K562 (cell line): ENCODE results near the gene TLR8. TPM values are rescaled to one million over a fixed set of nuclear protein-coding genes. Genes with fewer than 3 reads are reported as not detected.

Experiments
- ATAC-seq: fragments of 200-7000 bp; cut with Tn5 transposase; 3 replicates; pipeline ENCODE4 v1.9.1; 2020; ENCODE audit warnings: moderate library complexity
- BruUV-seq: library from RNA; stranded (reverse); fragments of 400-500 nt; replicated peaks from 2 replicates; lab custom pipeline; 2021; lab: Mats Ljungman, UMichigan
- CTCF ChIA-PET: fragments of 300-600 bp; formaldehyde crosslinking; extraction: SDS; loops from one replicate; lab custom pipeline; 2021; ENCODE audit warnings: low intra/inter-chr PET ratio; lab: Yijun Ruan, JAX
- POLR2A ChIA-PET: fragments of 300-600, 350-650 bp; sonication (Branson Sonifier 250); formaldehyde crosslinking; extraction: SDS; loops from one replicate; lab custom pipeline; 2021; ENCODE audit warnings: antibody characterized with exemption, inconsistent platforms; lab: Yijun Ruan, JAX
- DNase-seq, 4 experiments: peaks; one replicate each; pipeline versions ENCODE4 v3.0.0 to v3.0.0-alpha.2; 2011 to 2018; ENCODE audit warnings: low spot score in 3 of 4, mixed read lengths in 3 of 4; ENCODE audit errors: extremely low read depth in 1 of 4
- FAIRE-seq: peaks from 2 replicates; lab custom pipeline; 2011; peaks lifted over from hg19 to GRCh38; lab: Jason Lieb, UNC
- H2AFZ ChIP-seq: 2 replicates; pipeline ENCODE4 v1.6.0; 2011; ENCODE audit warnings: low read depth, low read length, control low read depth, inconsistent platforms
- H3K27ac ChIP-seq: fragments of 200-600 bp; 3 replicates; pipeline ENCODE4 v1.8.0; 2011; ENCODE audit warnings: low read depth, mild to moderate bottlenecking, control low read depth, inconsistent platforms, low read length, moderate library complexity, mixed read lengths; ENCODE audit errors: extremely low read depth
- H3K27me3 ChIP-seq, 2 experiments: fragments of 300-600 bp in 1 of 2; 2 replicates in 1 of 2; 3 replicates in 1 of 2; pipeline versions ENCODE4 v1.6.0 to v1.8.0; 2011; ENCODE audit warnings: inconsistent platforms in 2 of 2, low read length in 2 of 2, mild to moderate bottlenecking in 1 of 2, mixed read lengths in 1 of 2, moderate library complexity in 1 of 2; ENCODE audit not compliant: control insufficient read depth in 2 of 2, insufficient read depth in 2 of 2
- H3K36me3 ChIP-seq: fragments of 300-600 bp; 3 replicates; pipeline ENCODE4 v1.8.0; 2011; ENCODE audit warnings: mild to moderate bottlenecking, low read length, inconsistent platforms; ENCODE audit not compliant: control insufficient read depth, insufficient read depth
- H3K4me1 ChIP-seq, 2 experiments: fragments of 200-600 bp in 1 of 2; replicated peaks in 1 of 2; 2 replicates in 1 of 2; 3 replicates in 1 of 2; pipeline versions ENCODE4 v1.5.1 to v1.8.0; 2011; ENCODE audit warnings: inconsistent platforms in 2 of 2, low read length in 2 of 2, mild to moderate bottlenecking in 1 of 2, mixed read lengths in 1 of 2, moderate library complexity in 1 of 2; ENCODE audit not compliant: control insufficient read depth in 2 of 2, insufficient read depth in 2 of 2
- H3K4me2 ChIP-seq: 2 replicates; pipeline ENCODE4 v1.6.1; 2011; ENCODE audit warnings: low read length, control low read depth, inconsistent platforms, mixed read lengths; ENCODE audit not compliant: insufficient read depth
- H3K4me3 ChIP-seq: fragments of 200-600 bp; sonication (generic), shearing (Covaris generic); 2 replicates; pipeline ENCODE4 v1.5.1; 2016; ENCODE audit warnings: control low read depth, inconsistent platforms
- H3K79me2 ChIP-seq: fragments of 200-600 bp; 3 replicates; pipeline ENCODE4 v1.8.0; 2011; ENCODE audit warnings: low read length, inconsistent platforms; ENCODE audit not compliant: control insufficient read depth, insufficient read depth
- H3K9ac ChIP-seq, 2 experiments: 2 replicates each; pipeline versions ENCODE4 v1.6.0 to v1.6.1; 2011; ENCODE audit warnings: low read depth in 2 of 2, low read length in 2 of 2, control low read depth in 1 of 2, inconsistent platforms in 1 of 2, mild to moderate bottlenecking in 1 of 2, mixed read lengths in 1 of 2; ENCODE audit not compliant: insufficient read depth in 1 of 2
- H3K9me1 ChIP-seq: one replicate; pipeline ENCODE4 v1.6.0; 2011; ENCODE audit warnings: inconsistent platforms, mild to moderate bottlenecking, low read length, moderate library complexity; ENCODE audit not compliant: control insufficient read depth, insufficient read depth
- H3K9me3 ChIP-seq: replicated peaks from 2 replicates; pipeline ENCODE4 v1.5.1; 2011; ENCODE audit warnings: low read depth, low read length, inconsistent platforms; ENCODE audit not compliant: control insufficient read depth, insufficient read depth
- H4K20me1 ChIP-seq: replicated peaks from 2 replicates; pipeline ENCODE4 v1.6.1; 2011; ENCODE audit warnings: low read length, inconsistent platforms, mixed read lengths; ENCODE audit not compliant: control insufficient read depth, insufficient read depth
- FOSL1 ChIP-seq: fragments of 200-800 bp; sonication (Bioruptor generic); conservative IDR thresholded peaks from 2 replicates; pipeline ENCODE4 v1.6.1; 2016; ENCODE audit warnings: missing genetic modification characterization, missing compliant biosample characterization
- GTF2E2 ChIP-seq: fragments of 200-800 bp; sonication (Bioruptor generic); IDR thresholded peaks from 2 replicates; pipeline ENCODE4 v1.6.1; 2016; ENCODE audit warnings: missing genetic modification characterization, missing compliant biosample characterization
- MIER1 ChIP-seq: fragments of 450-650 bp; IDR thresholded peaks from 2 replicates; pipeline ENCODE4 v1.6.1; 2016; ENCODE audit warnings: antibody characterized with exemption, mild to moderate bottlenecking, low read depth
- NR2C2 ChIP-seq, 2 experiments: fragments of 200-800 bp in 1 of 2; sonication (Bioruptor generic) in 1 of 2; sonication (generic) in 1 of 2; formaldehyde crosslinking in 1 of 2; IDR thresholded peaks; 2 replicates each; pipeline versions ENCODE4 v1.6.1 to v1.8.0; 2016 to 2022; ENCODE audit warnings: mild to moderate bottlenecking in 1 of 2, missing compliant biosample characterization in 1 of 2, missing genetic modification characterization in 1 of 2, missing genetic modification reagents in 1 of 2
- SAFB ChIP-seq: fragments of 200-400 bp; formaldehyde crosslinking; IDR thresholded peaks from 2 replicates; pipeline ENCODE4 v1.6.1; 2017; ENCODE audit warnings: low read depth, low read length, borderline replicate concordance
- ZKSCAN3 ChIP-seq: fragments of 250-450 bp; sonication (Bioruptor Pico); IDR thresholded peaks from 2 replicates; pipeline ENCODE4 v1.4.0; 2020
- WGBS: fragments of 100-300 bp; shearing (Covaris generic); methylation state at CpG from one replicate; pipeline ENCODE4 v1.1.6; 2016; ENCODE audit warnings: low coverage, mixed read lengths; ENCODE audit not compliant: insufficient coverage; ENCODE audit errors: missing lambda C conversion rate; 5-methylcytosine and 5-hydroxymethylcytosine counted together
- in situ Hi-C: fragments of 300-500 bp; cut with MboI; formaldehyde crosslinking; loops from 4 replicates; pipeline ENCODE4 v1.15.0; 2018; ENCODE audit warnings: inconsistent platforms, mixed read lengths
- intact Hi-C: fragments of 100-400 bp; cut with micrococcal nuclease; formaldehyde crosslinking; loops from 2 replicates; pipeline ENCODE4 v1.14.2; 2022
- polyA plus RNA-seq, 8 experiments: library from polyadenylated mRNA; depleted of rRNA in 4 of 8; stranded (reverse) in 5 of 8; unstranded in 3 of 8; fragments of >200 nt; fragmentation: Nextera tagmentation in 2 of 8; fragmentation: Illumina TruSeq in 1 of 8; extraction: Ambion mirVana in 2 of 8; extraction: Trizol in 1 of 8; gene quantifications; 2 replicates each; pipeline versions ENCODE4 v1.2.1 to v1.2.3, GENCODE V29; 2011 to 2014; ENCODE audit warnings: inconsistent platforms in 1 of 8, missing spikeins in 1 of 8
- total RNA-seq, 7 experiments: library from RNA; depleted of rRNA in 6 of 7; stranded (reverse); fragments of >200 nt in 6 of 7; fragmentation: Illumina TruSeq in 2 of 7; extraction: Trizol in 2 of 7; gene quantifications; 2 replicates each; pipeline versions ENCODE4 v1.2.1 to v1.2.3, GENCODE V29; 2011 to 2021; ENCODE audit warnings: low replicate concordance in 1 of 7
- TF ChIP-seq, protein P1 (sequence below): fragments of 200-800 bp; sonication (Bioruptor generic); IDR thresholded peaks from 2 replicates; pipeline ENCODE4 v1.6.1; 2016; ENCODE audit warnings: missing genetic modification characterization, missing compliant biosample characterization

The TLR8 gene
- total and polyA plus RNA-seq, 9 of the 15 experiments (the other 6 are each of a cell fraction or from before 2014, with no cell fraction given): not detected

DNA sequence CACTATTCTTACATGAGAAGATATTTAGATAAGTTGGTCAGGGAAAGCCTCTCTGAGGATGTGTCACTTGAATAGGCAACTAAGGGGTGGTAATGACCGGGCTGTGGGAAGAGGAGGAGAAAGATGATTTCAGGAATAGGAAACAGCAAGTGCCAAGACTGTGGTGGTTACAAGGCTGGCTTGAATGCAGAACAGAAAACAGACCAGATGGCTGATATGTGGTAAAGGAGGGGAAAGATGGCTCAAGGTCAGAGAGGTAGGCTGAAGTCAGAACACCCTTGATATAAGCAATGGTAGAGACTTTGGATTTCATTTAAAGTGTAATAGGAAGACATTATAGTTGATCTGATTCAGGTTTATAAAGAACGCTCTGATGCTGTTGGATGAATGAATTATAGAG lies 24.5 kb upstream of the TLR8 start:
- Histone ChIP-seq H3K27me3 (no peaks in the 10 kb centered on the region; a peak in 3 of 5 replicates), H3K79me2 (no peaks in the 10 kb centered on the region), H3K9ac (no peak overlapping the region), H4K20me1 (no peaks in the 10 kb centered on the region), H3K4me3 (no peak overlapping the region), H2AFZ (no peak overlapping the region), H3K9me1 (no peaks in the 10 kb centered on the region), H3K9me3 (no peaks in the 10 kb centered on the region), H3K36me3 (no peaks in the 10 kb centered on the region), H3K4me2 (no peak overlapping the region), H3K27ac (no peak overlapping the region), H3K4me1 (no peaks in the 10 kb centered on the region)
- CTCF ChIA-PET: no interaction called here
- TF ChIP-seq, protein P1, sequence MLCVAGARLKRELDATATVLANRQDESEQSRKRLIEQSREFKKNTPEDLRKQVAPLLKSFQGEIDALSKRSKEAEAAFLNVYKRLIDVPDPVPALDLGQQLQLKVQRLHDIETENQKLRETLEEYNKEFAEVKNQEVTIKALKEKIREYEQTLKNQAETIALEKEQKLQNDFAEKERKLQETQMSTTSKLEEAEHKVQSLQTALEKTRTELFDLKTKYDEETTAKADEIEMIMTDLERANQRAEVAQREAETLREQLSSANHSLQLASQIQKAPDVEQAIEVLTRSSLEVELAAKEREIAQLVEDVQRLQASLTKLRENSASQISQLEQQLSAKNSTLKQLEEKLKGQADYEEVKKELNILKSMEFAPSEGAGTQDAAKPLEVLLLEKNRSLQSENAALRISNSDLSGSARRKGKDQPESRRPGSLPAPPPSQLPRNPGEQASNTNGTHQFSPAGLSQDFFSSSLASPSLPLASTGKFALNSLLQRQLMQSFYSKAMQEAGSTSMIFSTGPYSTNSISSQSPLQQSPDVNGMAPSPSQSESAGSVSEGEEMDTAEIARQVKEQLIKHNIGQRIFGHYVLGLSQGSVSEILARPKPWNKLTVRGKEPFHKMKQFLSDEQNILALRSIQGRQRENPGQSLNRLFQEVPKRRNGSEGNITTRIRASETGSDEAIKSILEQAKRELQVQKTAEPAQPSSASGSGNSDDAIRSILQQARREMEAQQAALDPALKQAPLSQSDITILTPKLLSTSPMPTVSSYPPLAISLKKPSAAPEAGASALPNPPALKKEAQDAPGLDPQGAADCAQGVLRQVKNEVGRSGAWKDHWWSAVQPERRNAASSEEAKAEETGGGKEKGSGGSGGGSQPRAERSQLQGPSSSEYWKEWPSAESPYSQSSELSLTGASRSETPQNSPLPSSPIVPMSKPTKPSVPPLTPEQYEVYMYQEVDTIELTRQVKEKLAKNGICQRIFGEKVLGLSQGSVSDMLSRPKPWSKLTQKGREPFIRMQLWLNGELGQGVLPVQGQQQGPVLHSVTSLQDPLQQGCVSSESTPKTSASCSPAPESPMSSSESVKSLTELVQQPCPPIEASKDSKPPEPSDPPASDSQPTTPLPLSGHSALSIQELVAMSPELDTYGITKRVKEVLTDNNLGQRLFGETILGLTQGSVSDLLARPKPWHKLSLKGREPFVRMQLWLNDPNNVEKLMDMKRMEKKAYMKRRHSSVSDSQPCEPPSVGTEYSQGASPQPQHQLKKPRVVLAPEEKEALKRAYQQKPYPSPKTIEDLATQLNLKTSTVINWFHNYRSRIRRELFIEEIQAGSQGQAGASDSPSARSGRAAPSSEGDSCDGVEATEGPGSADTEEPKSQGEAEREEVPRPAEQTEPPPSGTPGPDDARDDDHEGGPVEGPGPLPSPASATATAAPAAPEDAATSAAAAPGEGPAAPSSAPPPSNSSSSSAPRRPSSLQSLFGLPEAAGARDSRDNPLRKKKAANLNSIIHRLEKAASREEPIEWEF (CRISPR knock-in tag): no peak
- TF ChIP-seq NR2C2 (CRISPR knock-in tag; IDR thresholded peaks at IDR 0.05) (no peak), NR2C2 (tag; IDR thresholded peaks at IDR 0.05) (no peak), ZKSCAN3 (no peak), GTF2E2 (tag) (no peak), FOSL1 (no peak), MIER1 (no peak), SAFB (no peak)
- intact Hi-C loops: no loop called here
- in situ Hi-C loops: no loop called here
- no peak for FAIRE-seq
- POLR2A ChIA-PET: no interaction called here
- DNase-seq: no peak
- WGBS: 0% methylated on average over 2 of the region's 2 CpGs
- no TSS peak for BruUV-seq
- no peak for ATAC-seq
